OCI-LY7 (cell line): ENCODE data around the gene PSMB4. TPM values are rescaled to one million over a fixed set of nuclear protein-coding genes. Genes with fewer than 3 reads are reported as not detected.

ENCODE experiments used
- BruUV-seq: library from RNA; stranded (reverse); fragments of 400-500 nt; replicated peaks from 2 replicates; lab custom pipeline; 2021; lab: Mats Ljungman, UMichigan
- CTCF ChIA-PET: fragments of 300-600 bp; sonication (Branson Sonifier 250); formaldehyde crosslinking; loops from one replicate; lab custom pipeline; 2022; ENCODE audit warnings: antibody characterized with exemption; ENCODE audit not compliant: unreplicated experiment; lab: Charles Lee
- POLR2A ChIA-PET: fragments of 300-600 bp; sonication (Branson Sonifier 250); formaldehyde crosslinking; loops from one replicate; lab custom pipeline; 2022; ENCODE audit warnings: antibody characterized with exemption; lab: Charles Lee
- DNase-seq: peaks from one replicate; pipeline ENCODE4 v3.0.0-alpha.2; 2015; ENCODE audit warnings: low spot score
- H2AFZ ChIP-seq: fragments of 200-600 bp; sonication (generic), shearing (Covaris generic); 2 replicates; pipeline ENCODE4 v1.6.1; 2014; ENCODE audit warnings: mild to moderate bottlenecking, antibody characterized with exemption, low read length, moderate library complexity
- H3K27ac ChIP-seq: fragments of 200-600 bp; sonication (generic); 2 replicates; pipeline ENCODE4 v1.5.1; 2014; ENCODE audit warnings: mixed run types, low read depth, mild to moderate bottlenecking, moderate library complexity, low read length, inconsistent platforms; ENCODE audit not compliant: poor library complexity, severe bottlenecking
- H3K36me3 ChIP-seq: fragments of 200-600 bp; sonication (generic); 2 replicates; pipeline ENCODE4 v1.6.1; 2014; ENCODE audit warnings: mild to moderate bottlenecking, antibody characterized with exemption, low read length, moderate library complexity, mixed read lengths; ENCODE audit not compliant: insufficient read depth
- H3K4me1 ChIP-seq: fragments of 200-600 bp; sonication (generic); 2 replicates; pipeline ENCODE4 v1.5.1; 2014; ENCODE audit warnings: mild to moderate bottlenecking, low read length; ENCODE audit not compliant: insufficient read depth, poor library complexity, severe bottlenecking
- H3K4me2 ChIP-seq: fragments of 200-600 bp; sonication (generic); 2 replicates; pipeline ENCODE4 v1.6.1; 2014; ENCODE audit warnings: mild to moderate bottlenecking, low read length
- H3K4me3 ChIP-seq: fragments of 200-600 bp; sonication (generic); 2 replicates; pipeline ENCODE4 v1.5.1; 2014; ENCODE audit warnings: mild to moderate bottlenecking, low read depth, low read length; ENCODE audit not compliant: poor library complexity, severe bottlenecking
- H3K79me2 ChIP-seq: fragments of 200-600 bp; sonication (generic); 2 replicates; pipeline ENCODE4 v1.6.1; 2016; ENCODE audit warnings: low read depth, mild to moderate bottlenecking, low read length, moderate library complexity, mixed read lengths; ENCODE audit not compliant: insufficient read depth
- H3K9me2 ChIP-seq: fragments of 200-600 bp; sonication (generic); 2 replicates; pipeline ENCODE4 v1.6.1; 2016; ENCODE audit warnings: mild to moderate bottlenecking, low read length, mixed read lengths; ENCODE audit not compliant: insufficient read depth
- H3K9me3 ChIP-seq: fragments of 200-600 bp; sonication (generic); 2 replicates; pipeline ENCODE4 v1.6.1; 2014; ENCODE audit warnings: mild to moderate bottlenecking, mixed run types, low read length, mixed read lengths
- H4K20me1 ChIP-seq: fragments of 200-600 bp; sonication (generic); 2 replicates; pipeline ENCODE4 v1.6.1; 2014; ENCODE audit warnings: mild to moderate bottlenecking, antibody characterized with exemption, low read length, moderate library complexity, mixed read lengths; ENCODE audit not compliant: insufficient read depth
- EZH2phosphoT487 ChIP-seq: fragments of 200-600 bp; sonication (generic); IDR thresholded peaks from 2 replicates; pipeline ENCODE4 v1.6.1; 2018; ENCODE audit warnings: low read depth, borderline replicate concordance, mild to moderate bottlenecking, mixed run types, antibody characterized with exemption, low read length, moderate library complexity, mixed read lengths
- intact Hi-C: fragments of 100-400 bp; cut with micrococcal nuclease; formaldehyde crosslinking; loops from one replicate; pipeline ENCODE4 v1.10.0; 2022; ENCODE audit not compliant: unreplicated experiment
- total RNA-seq, 2 experiments: library from RNA; depleted of rRNA in 1 of 2; stranded (reverse); fragments of >200 nt in 1 of 2; shearing (Covaris generic) in 1 of 2; gene quantifications; 2 replicates each; pipeline ENCODE4 v1.2.3, GENCODE V29; 2014 to 2022
- TF ChIP-seq, protein P1 (sequence below): fragments of 200-600 bp; sonication (generic); conservative IDR thresholded peaks from 2 replicates; pipeline ENCODE4 v1.5.1; 2014; ENCODE audit warnings: mild to moderate bottlenecking, antibody characterized with exemption, low read length, moderate library complexity, mixed read lengths

Gene PSMB4
- total RNA-seq, 2 experiments from 2014 or later, result 242 to 301 TPM

- Histone ChIP-seq H3K4me3 (no peak overlapping the region), H3K27ac (no peak overlapping the region), H3K36me3 (no peaks in the 10 kb centered on the region), H4K20me1 (no peaks in the 10 kb centered on the region), H3K4me2 (no peak overlapping the region), H3K9me2 (no peaks in the 10 kb centered on the region), H3K9me3 (no peaks in the 10 kb centered on the region), H3K79me2 (no peaks in the 10 kb centered on the region), H2AFZ (peak overlapping the region; percentile 54; the same call in 1 of the 2 replicates), H3K4me1 (peaks cover 6% of the 10 kb centered on the region)
- intact Hi-C loops, result no loop called here
- CTCF ChIA-PET, result no interaction called here
- TF ChIP-seq, protein P1, sequence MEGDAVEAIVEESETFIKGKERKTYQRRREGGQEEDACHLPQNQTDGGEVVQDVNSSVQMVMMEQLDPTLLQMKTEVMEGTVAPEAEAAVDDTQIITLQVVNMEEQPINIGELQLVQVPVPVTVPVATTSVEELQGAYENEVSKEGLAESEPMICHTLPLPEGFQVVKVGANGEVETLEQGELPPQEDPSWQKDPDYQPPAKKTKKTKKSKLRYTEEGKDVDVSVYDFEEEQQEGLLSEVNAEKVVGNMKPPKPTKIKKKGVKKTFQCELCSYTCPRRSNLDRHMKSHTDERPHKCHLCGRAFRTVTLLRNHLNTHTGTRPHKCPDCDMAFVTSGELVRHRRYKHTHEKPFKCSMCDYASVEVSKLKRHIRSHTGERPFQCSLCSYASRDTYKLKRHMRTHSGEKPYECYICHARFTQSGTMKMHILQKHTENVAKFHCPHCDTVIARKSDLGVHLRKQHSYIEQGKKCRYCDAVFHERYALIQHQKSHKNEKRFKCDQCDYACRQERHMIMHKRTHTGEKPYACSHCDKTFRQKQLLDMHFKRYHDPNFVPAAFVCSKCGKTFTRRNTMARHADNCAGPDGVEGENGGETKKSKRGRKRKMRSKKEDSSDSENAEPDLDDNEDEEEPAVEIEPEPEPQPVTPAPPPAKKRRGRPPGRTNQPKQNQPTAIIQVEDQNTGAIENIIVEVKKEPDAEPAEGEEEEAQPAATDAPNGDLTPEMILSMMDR, result no peak
- no peak for TF ChIP-seq EZH2phosphoT487
- no TSS peak for BruUV-seq
- no peak for DNase-seq
- POLR2A ChIA-PET, result no interaction called here
Measured at GRCh38 chr1:151370211-151370911, 29.0 kb upstream of the PSMB4 start.

- no peak overlapping the region for H3K4me2 ChIP-seq
- TF ChIP-seq, protein P1, result no peak
- TF ChIP-seq EZH2phosphoT487, result no peak
Measured at GRCh38 chr1:151371370-151372057, 27.9 kb upstream of the PSMB4 start.

More at GRCh38 chr1:151371370-151372057, 27.9 kb upstream of the PSMB4 start:
- Histone ChIP-seq H3K4me3 (no peak overlapping the region), H4K20me1 (no peaks in the 10 kb centered on the region), H3K27ac (no peak overlapping the region), H3K36me3 (no peaks in the 10 kb centered on the region), H3K4me1 (peaks cover 6% of the 10 kb centered on the region), H3K9me3 (no peaks in the 10 kb centered on the region), H3K79me2 (no peaks in the 10 kb centered on the region), H2AFZ (no peak overlapping the region), H3K9me2 (no peaks in the 10 kb centered on the region)
- ChIA-PET POLR2A (interaction anchor here (0.7 to 1.5 kb wide), 4 partner anchors 13 to 21 kb away, joined by 3 to 9 read pairs (median 7); no protein-coding TSS in a partner anchor), CTCF (interaction anchor here (0.6 kb wide), 1 partner anchor 354 kb away, joined by 3 read pairs; no protein-coding TSS in a partner anchor)
- BruUV-seq, result no TSS peak
- DNase-seq, result no peak
- intact Hi-C loops, result no loop called here
